A549 (cell line): Measurements from ENCODE around the gene EIF4E2.
"Not testable (repeated sequence)": the region's sequence is repeated elsewhere in the genome, so short reads cannot be mapped to it uniquely, and the experiment has no call there.

Source experiments
- EP300 ChIP-seq, 2 experiments: fragments of >200 bp; sonication (Bioruptor Twin); formaldehyde crosslinking; IDR thresholded peaks; 2 replicates in 1 of 2; 3 replicates in 1 of 2; pipeline ENCODE4 v1.6.1; 2016 to 2017
- PHF8 ChIP-seq: fragments of 200-600 bp; sonication (generic); IDR thresholded peaks from 2 replicates; pipeline ENCODE4 v1.6.1; 2016; ENCODE audit warnings: low read depth, mild to moderate bottlenecking, antibody characterized with exemption, moderate library complexity, borderline replicate concordance
- POLR2A ChIP-seq: IDR thresholded peaks from 2 replicates; pipeline ENCODE4 v1.6.1; 2012; ENCODE audit warnings: mild to moderate bottlenecking, low read length
- TF ChIP-seq, protein P1 (sequence below): IDR thresholded peaks from 2 replicates; pipeline ENCODE4 v1.6.1; 2012
- TF ChIP-seq, protein P2 (sequence below): fragments of >200 bp; sonication (Bioruptor Twin); formaldehyde crosslinking; IDR thresholded peaks from 3 replicates; pipeline ENCODE4 v1.5.1; 2016
- TF ChIP-seq, protein P3 (sequence below): fragments of 200-600 bp; sonication (generic); IDR thresholded peaks from 2 replicates; pipeline ENCODE4 v1.6.1; 2016; ENCODE audit warnings: antibody characterized with exemption, mild to moderate bottlenecking, moderate library complexity
- TF ChIP-seq, protein P4 (sequence below): fragments of >200 bp; sonication (Bioruptor Twin); formaldehyde crosslinking; IDR thresholded peaks from 3 replicates; pipeline ENCODE4 v1.6.1; 2016

DNA sequence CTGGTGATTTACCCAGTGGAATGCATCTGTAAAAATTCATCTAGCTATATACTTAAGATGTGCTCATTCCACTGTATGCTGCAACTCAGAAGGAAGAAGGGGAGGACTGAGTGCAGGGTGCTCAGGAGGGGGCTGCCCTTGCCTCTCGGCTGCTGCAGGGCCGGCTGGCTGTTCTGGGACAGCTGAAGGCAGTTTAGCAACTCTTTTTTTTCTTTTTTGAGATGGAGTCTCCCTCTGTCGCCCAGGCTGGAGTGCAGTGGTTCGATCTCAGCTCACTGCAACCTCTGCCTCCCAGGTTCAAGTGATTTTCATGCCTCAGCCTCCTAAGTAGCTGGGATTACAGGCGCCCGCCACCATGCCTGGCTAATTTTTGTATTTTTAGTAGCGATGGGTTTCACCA, 17.7 kb upstream of the EIF4E2 start:
- TF ChIP-seq, protein P1, sequence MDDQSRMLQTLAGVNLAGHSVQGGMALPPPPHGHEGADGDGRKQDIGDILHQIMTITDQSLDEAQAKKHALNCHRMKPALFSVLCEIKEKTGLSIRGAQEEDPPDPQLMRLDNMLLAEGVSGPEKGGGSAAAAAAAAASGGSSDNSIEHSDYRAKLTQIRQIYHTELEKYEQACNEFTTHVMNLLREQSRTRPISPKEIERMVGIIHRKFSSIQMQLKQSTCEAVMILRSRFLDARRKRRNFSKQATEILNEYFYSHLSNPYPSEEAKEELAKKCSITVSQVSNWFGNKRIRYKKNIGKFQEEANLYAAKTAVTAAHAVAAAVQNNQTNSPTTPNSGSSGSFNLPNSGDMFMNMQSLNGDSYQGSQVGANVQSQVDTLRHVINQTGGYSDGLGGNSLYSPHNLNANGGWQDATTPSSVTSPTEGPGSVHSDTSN, result not testable (repeated sequence)
- TF ChIP-seq, protein P2, sequence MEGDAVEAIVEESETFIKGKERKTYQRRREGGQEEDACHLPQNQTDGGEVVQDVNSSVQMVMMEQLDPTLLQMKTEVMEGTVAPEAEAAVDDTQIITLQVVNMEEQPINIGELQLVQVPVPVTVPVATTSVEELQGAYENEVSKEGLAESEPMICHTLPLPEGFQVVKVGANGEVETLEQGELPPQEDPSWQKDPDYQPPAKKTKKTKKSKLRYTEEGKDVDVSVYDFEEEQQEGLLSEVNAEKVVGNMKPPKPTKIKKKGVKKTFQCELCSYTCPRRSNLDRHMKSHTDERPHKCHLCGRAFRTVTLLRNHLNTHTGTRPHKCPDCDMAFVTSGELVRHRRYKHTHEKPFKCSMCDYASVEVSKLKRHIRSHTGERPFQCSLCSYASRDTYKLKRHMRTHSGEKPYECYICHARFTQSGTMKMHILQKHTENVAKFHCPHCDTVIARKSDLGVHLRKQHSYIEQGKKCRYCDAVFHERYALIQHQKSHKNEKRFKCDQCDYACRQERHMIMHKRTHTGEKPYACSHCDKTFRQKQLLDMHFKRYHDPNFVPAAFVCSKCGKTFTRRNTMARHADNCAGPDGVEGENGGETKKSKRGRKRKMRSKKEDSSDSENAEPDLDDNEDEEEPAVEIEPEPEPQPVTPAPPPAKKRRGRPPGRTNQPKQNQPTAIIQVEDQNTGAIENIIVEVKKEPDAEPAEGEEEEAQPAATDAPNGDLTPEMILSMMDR, result not testable (repeated sequence)
- TF ChIP-seq, protein P3, sequence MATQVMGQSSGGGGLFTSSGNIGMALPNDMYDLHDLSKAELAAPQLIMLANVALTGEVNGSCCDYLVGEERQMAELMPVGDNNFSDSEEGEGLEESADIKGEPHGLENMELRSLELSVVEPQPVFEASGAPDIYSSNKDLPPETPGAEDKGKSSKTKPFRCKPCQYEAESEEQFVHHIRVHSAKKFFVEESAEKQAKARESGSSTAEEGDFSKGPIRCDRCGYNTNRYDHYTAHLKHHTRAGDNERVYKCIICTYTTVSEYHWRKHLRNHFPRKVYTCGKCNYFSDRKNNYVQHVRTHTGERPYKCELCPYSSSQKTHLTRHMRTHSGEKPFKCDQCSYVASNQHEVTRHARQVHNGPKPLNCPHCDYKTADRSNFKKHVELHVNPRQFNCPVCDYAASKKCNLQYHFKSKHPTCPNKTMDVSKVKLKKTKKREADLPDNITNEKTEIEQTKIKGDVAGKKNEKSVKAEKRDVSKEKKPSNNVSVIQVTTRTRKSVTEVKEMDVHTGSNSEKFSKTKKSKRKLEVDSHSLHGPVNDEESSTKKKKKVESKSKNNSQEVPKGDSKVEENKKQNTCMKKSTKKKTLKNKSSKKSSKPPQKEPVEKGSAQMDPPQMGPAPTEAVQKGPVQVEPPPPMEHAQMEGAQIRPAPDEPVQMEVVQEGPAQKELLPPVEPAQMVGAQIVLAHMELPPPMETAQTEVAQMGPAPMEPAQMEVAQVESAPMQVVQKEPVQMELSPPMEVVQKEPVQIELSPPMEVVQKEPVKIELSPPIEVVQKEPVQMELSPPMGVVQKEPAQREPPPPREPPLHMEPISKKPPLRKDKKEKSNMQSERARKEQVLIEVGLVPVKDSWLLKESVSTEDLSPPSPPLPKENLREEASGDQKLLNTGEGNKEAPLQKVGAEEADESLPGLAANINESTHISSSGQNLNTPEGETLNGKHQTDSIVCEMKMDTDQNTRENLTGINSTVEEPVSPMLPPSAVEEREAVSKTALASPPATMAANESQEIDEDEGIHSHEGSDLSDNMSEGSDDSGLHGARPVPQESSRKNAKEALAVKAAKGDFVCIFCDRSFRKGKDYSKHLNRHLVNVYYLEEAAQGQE, result not testable (repeated sequence)
- not testable (repeated sequence) for TF ChIP-seq EP300 (IDR thresholded peaks at IDR 0.05); POLR2A; PHF8
- TF ChIP-seq, protein P4, sequence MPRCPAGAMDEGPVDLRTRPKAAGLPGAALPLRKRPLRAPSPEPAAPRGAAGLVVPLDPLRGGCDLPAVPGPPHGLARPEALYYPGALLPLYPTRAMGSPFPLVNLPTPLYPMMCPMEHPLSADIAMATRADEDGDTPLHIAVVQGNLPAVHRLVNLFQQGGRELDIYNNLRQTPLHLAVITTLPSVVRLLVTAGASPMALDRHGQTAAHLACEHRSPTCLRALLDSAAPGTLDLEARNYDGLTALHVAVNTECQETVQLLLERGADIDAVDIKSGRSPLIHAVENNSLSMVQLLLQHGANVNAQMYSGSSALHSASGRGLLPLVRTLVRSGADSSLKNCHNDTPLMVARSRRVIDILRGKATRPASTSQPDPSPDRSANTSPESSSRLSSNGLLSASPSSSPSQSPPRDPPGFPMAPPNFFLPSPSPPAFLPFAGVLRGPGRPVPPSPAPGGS, result not testable (repeated sequence)
